Chondrocyte (in vitro differentiated cells): ENCODE results near the gene LDB1. TPM values are rescaled to one million over a fixed set of nuclear protein-coding genes. Genes with fewer than 3 reads are reported as not detected.

Experiments used
- DNase-seq: peaks from one replicate; pipeline ENCODE4 v3.0.0; 2021; ENCODE audit warnings: mixed read lengths, low spot score
- H3K27ac Mint-ChIP-seq: one replicate; pipeline ENCODE4 v1.8.0; 2021; ENCODE audit warnings: mild to moderate bottlenecking, moderate library complexity, mixed read lengths; ENCODE audit not compliant: unreplicated experiment
- H3K27me3 Mint-ChIP-seq: 2 replicates; pipeline ENCODE4 v1.8.0; 2021; ENCODE audit warnings: low read depth, mixed read lengths
- H3K36me3 Mint-ChIP-seq: 2 replicates; pipeline ENCODE4 v1.8.0; 2021; ENCODE audit warnings: low read depth, mixed read lengths
- H3K4me1 Mint-ChIP-seq: 2 replicates; pipeline ENCODE4 v1.8.0; 2021; ENCODE audit warnings: low read depth, mild to moderate bottlenecking, mixed read lengths
- H3K4me3 Mint-ChIP-seq: one replicate; pipeline ENCODE4 v1.8.0; 2021; ENCODE audit warnings: mild to moderate bottlenecking, moderate library complexity, mixed read lengths; ENCODE audit not compliant: unreplicated experiment
- H3K9me3 Mint-ChIP-seq: 2 replicates; pipeline ENCODE4 v1.8.0; 2021; ENCODE audit warnings: low read depth, mixed read lengths
- total RNA-seq: library from RNA; stranded (reverse); gene quantifications from 3 replicates; pipeline ENCODE4 v1.2.1, GENCODE V29; 2021
- TF ChIP-seq, protein P1 (sequence below): fragments of 200-600 bp; sonication (generic); IDR thresholded peaks from 2 replicates; pipeline ENCODE4 v1.5.0; 2021; ENCODE audit warnings: antibody characterized with exemption, mild to moderate bottlenecking, moderate library complexity

LDB1 gene
- total RNA-seq, 1 donor from 2014 or later, result 65.7 TPM

DNA sequence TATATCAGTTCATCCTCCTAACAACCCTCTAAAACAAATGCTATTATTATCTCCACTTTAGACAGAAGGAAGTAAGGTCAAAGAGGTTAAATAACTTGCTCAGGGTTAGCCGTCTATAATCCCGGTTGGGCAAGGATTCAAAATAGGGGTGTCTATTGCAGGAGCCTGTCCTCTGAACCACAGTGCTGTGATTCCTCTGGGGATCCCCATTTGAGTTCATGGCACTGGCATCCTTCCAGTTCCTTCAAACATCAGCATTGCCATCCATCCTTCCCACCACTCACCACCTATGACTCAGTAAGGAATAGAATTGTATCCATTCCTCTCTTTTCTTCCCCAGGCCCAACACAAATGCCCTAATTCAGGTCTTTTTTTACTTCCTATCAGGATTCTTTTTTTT is 29.4 kb downstream of the LDB1 start:
- no peak overlapping the region for H3K27ac Mint-ChIP-seq
- no peaks in the 10 kb centered on the region for H3K9me3 Mint-ChIP-seq
- DNase-seq, result no peak
- H3K4me1 Mint-ChIP-seq, result peaks cover 7% of the 10 kb centered on the region
- no peak overlapping the region for H3K4me3 Mint-ChIP-seq
- H3K36me3 Mint-ChIP-seq, result no peaks in the 10 kb centered on the region
- TF ChIP-seq, protein P1, sequence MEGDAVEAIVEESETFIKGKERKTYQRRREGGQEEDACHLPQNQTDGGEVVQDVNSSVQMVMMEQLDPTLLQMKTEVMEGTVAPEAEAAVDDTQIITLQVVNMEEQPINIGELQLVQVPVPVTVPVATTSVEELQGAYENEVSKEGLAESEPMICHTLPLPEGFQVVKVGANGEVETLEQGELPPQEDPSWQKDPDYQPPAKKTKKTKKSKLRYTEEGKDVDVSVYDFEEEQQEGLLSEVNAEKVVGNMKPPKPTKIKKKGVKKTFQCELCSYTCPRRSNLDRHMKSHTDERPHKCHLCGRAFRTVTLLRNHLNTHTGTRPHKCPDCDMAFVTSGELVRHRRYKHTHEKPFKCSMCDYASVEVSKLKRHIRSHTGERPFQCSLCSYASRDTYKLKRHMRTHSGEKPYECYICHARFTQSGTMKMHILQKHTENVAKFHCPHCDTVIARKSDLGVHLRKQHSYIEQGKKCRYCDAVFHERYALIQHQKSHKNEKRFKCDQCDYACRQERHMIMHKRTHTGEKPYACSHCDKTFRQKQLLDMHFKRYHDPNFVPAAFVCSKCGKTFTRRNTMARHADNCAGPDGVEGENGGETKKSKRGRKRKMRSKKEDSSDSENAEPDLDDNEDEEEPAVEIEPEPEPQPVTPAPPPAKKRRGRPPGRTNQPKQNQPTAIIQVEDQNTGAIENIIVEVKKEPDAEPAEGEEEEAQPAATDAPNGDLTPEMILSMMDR, result no peak
- no peaks in the 10 kb centered on the region for H3K27me3 Mint-ChIP-seq

DNA sequence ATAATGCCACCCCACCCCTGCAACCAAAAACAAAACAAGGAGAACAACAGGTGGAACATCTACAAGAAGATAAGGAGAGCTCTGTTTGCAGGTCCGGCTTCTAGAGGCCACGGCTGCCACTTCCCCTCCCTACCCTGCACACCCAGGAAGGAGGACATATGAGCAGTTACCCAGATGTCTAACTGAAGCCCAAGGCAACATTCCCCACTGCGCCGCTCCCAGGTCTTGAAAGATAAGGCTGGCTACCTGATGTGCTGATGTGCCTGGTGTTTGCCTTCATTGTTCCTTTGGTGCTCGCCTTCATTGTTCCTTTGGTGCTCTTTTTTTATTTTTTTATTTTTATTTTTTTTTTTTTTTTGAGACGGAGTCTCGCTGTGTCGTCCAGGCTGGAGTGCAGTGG is 34.0 kb downstream of the LDB1 start:
- no peaks in the 10 kb centered on the region for H3K27me3 Mint-ChIP-seq
- H3K27ac Mint-ChIP-seq, result no peak overlapping the region
- H3K36me3 Mint-ChIP-seq, result peaks cover 2% of the 10 kb centered on the region
- no peak overlapping the region for H3K4me3 Mint-ChIP-seq
- TF ChIP-seq, protein P1, result no peak
- DNase-seq, result no peak
- H3K9me3 Mint-ChIP-seq, result no peaks in the 10 kb centered on the region
- H3K4me1 Mint-ChIP-seq, result peaks cover 7% of the 10 kb centered on the region

DNA sequence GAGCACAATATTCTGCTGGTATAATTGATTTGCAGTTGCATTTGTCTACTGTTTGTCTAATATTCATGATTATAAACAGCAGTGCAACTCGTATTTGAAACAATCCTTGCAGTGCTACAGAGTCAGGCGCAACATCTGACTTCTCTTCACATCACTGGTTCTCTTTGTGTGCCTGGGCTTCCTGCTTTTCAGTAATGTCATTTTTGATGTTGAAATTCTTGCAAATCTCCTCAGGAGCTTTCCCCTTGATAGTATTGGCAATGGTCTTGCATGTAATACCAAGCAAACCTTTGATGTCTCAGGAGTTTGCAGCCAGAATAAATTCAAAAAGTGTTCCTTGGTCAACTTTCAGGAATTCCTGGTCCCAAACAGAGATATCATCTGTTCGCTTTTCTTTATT is 34.8 kb downstream of the LDB1 start:
- no peak for DNase-seq
- TF ChIP-seq, protein P1, result no peak
- Mint-ChIP-seq H3K36me3 (peaks cover 2% of the 10 kb centered on the region), H3K4me3 (no peak overlapping the region), H3K9me3 (no peaks in the 10 kb centered on the region), H3K27me3 (no peaks in the 10 kb centered on the region), H3K27ac (no peak overlapping the region), H3K4me1 (peaks cover under 1% of the 10 kb centered on the region)

DNA sequence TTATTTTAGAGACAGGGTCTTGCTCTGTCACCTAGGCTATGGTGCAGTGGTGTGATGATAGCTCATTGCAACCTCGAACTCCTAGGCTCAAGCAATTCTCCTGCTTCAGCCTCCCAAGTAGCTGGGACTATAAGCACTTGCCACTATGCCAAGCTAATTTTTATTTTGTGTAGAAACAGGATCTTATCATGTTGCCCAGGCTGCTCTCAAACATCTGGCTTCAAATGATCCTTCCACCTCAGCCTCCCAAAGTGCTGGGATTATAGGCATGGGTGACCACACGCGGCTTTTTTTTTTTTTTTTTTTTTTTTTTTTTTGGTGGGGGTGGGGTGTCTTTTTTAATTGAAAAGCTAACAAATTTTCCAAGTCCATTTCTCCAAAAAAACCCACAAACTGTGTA is 36.6 kb downstream of the LDB1 start:
- TF ChIP-seq, protein P1, result no peak
- Mint-ChIP-seq H3K27me3 (no peaks in the 10 kb centered on the region), H3K27ac (no peak overlapping the region), H3K4me1 (no peaks in the 10 kb centered on the region), H3K9me3 (no peaks in the 10 kb centered on the region), H3K4me3 (no peak overlapping the region), H3K36me3 (peaks cover 2% of the 10 kb centered on the region)
- no peak for DNase-seq

DNA sequence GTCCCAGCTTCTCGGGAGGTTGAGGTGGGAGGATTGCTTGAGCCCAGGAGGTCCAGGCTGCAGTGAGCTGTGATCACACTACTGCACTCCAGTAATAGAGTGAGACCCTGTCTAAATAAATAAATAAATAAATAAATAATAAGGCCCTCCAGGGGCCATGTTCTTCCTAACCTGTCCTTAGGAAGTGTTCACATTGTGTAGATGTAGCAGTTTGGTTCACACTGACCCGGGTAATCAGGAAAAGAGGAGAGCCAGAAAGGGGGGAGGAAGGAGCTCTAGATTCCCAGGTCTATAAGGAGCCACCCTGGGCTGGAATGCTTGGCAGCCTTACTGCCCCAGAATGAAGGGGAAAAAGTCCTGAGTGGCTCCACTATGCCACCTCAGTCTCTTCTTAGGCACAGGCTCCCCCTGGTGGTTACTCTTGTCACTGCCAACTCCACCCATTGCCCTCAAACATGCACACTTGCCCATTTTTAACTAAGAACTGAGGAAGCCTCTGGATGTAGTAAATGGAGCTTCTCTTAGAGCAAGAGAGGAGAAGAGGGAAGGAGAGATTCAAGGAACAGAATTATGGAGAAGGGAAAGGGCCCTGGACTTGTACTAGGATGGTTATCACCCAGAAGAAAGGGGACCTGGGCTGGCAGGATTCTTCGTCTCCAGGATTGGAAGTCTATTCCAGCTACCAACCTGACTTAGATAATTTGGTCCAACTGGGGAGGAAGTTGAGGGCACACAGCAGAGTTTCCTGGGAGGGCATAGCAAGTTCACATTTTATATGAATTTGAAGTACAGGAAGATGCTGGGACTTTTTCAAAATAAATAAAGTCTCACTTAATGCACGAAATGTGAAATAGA is 47.3 kb downstream of the LDB1 start:
- H3K27ac Mint-ChIP-seq, result no peak overlapping the region
- no peaks in the 10 kb centered on the region for H3K27me3 Mint-ChIP-seq
- no peak for DNase-seq
- TF ChIP-seq, protein P1, result peak; percentile 96
- H3K9me3 Mint-ChIP-seq, result no peaks in the 10 kb centered on the region
- H3K36me3 Mint-ChIP-seq, result no peaks in the 10 kb centered on the region
- H3K4me3 Mint-ChIP-seq, result no peak overlapping the region
- peaks cover 6% of the 10 kb centered on the region for H3K4me1 Mint-ChIP-seq
